K562 (cell line): ENCODE measurements around the gene CEP350. TPM values are rescaled to one million over a fixed set of nuclear protein-coding genes. Genes with fewer than 3 reads are reported as not detected.
"Not testable (repeated sequence)": the region's sequence is repeated elsewhere in the genome, so short reads cannot be mapped to it uniquely, and the experiment has no call there.

Experiments used
- ATAC-seq: fragments of 200-7000 bp; cut with Tn5 transposase; 3 replicates; pipeline ENCODE4 v1.9.1; 2020; ENCODE audit warnings: moderate library complexity
- BruUV-seq: library from RNA; stranded (reverse); fragments of 400-500 nt; replicated peaks from 2 replicates; lab custom pipeline; 2021; lab: Mats Ljungman, UMichigan
- CTCF ChIA-PET: fragments of 300-600 bp; formaldehyde crosslinking; extraction: SDS; loops from one replicate; lab custom pipeline; 2021; ENCODE audit warnings: low intra/inter-chr PET ratio; lab: Yijun Ruan, JAX
- POLR2A ChIA-PET: fragments of 300-600, 350-650 bp; sonication (Branson Sonifier 250); formaldehyde crosslinking; extraction: SDS; loops from one replicate; lab custom pipeline; 2021; ENCODE audit warnings: antibody characterized with exemption, inconsistent platforms; lab: Yijun Ruan, JAX
- DNase-seq, 4 experiments: peaks; one replicate each; pipeline versions ENCODE4 v3.0.0 to v3.0.0-alpha.2; 2011 to 2018; ENCODE audit warnings: low spot score in 3 of 4, mixed read lengths in 3 of 4; ENCODE audit errors: extremely low read depth in 1 of 4
- FAIRE-seq: peaks from 2 replicates; lab custom pipeline; 2011; peaks lifted over from hg19 to GRCh38; lab: Jason Lieb, UNC
- H2AFZ ChIP-seq: 2 replicates; pipeline ENCODE4 v1.6.0; 2011; ENCODE audit warnings: low read depth, low read length, control low read depth, inconsistent platforms
- H3K27ac ChIP-seq: fragments of 200-600 bp; 3 replicates; pipeline ENCODE4 v1.8.0; 2011; ENCODE audit warnings: low read depth, mild to moderate bottlenecking, control low read depth, inconsistent platforms, low read length, moderate library complexity, mixed read lengths; ENCODE audit errors: extremely low read depth
- H3K27me3 ChIP-seq, 2 experiments: fragments of 300-600 bp in 1 of 2; 2 replicates in 1 of 2; 3 replicates in 1 of 2; pipeline versions ENCODE4 v1.6.0 to v1.8.0; 2011; ENCODE audit warnings: inconsistent platforms in 2 of 2, low read length in 2 of 2, mild to moderate bottlenecking in 1 of 2, mixed read lengths in 1 of 2, moderate library complexity in 1 of 2; ENCODE audit not compliant: control insufficient read depth in 2 of 2, insufficient read depth in 2 of 2
- H3K36me3 ChIP-seq: fragments of 300-600 bp; 3 replicates; pipeline ENCODE4 v1.8.0; 2011; ENCODE audit warnings: mild to moderate bottlenecking, low read length, inconsistent platforms; ENCODE audit not compliant: control insufficient read depth, insufficient read depth
- H3K4me1 ChIP-seq, 2 experiments: fragments of 200-600 bp in 1 of 2; replicated peaks in 1 of 2; 2 replicates in 1 of 2; 3 replicates in 1 of 2; pipeline versions ENCODE4 v1.5.1 to v1.8.0; 2011; ENCODE audit warnings: inconsistent platforms in 2 of 2, low read length in 2 of 2, mild to moderate bottlenecking in 1 of 2, mixed read lengths in 1 of 2, moderate library complexity in 1 of 2; ENCODE audit not compliant: control insufficient read depth in 2 of 2, insufficient read depth in 2 of 2
- H3K4me2 ChIP-seq: 2 replicates; pipeline ENCODE4 v1.6.1; 2011; ENCODE audit warnings: low read length, control low read depth, inconsistent platforms, mixed read lengths; ENCODE audit not compliant: insufficient read depth
- H3K4me3 ChIP-seq: fragments of 200-600 bp; sonication (generic), shearing (Covaris generic); 2 replicates; pipeline ENCODE4 v1.5.1; 2016; ENCODE audit warnings: control low read depth, inconsistent platforms
- H3K79me2 ChIP-seq: fragments of 200-600 bp; 3 replicates; pipeline ENCODE4 v1.8.0; 2011; ENCODE audit warnings: low read length, inconsistent platforms; ENCODE audit not compliant: control insufficient read depth, insufficient read depth
- H3K9ac ChIP-seq, 2 experiments: 2 replicates each; pipeline versions ENCODE4 v1.6.0 to v1.6.1; 2011; ENCODE audit warnings: low read depth in 2 of 2, low read length in 2 of 2, control low read depth in 1 of 2, inconsistent platforms in 1 of 2, mild to moderate bottlenecking in 1 of 2, mixed read lengths in 1 of 2; ENCODE audit not compliant: insufficient read depth in 1 of 2
- H3K9me1 ChIP-seq: one replicate; pipeline ENCODE4 v1.6.0; 2011; ENCODE audit warnings: inconsistent platforms, mild to moderate bottlenecking, low read length, moderate library complexity; ENCODE audit not compliant: control insufficient read depth, insufficient read depth
- H3K9me3 ChIP-seq: replicated peaks from 2 replicates; pipeline ENCODE4 v1.5.1; 2011; ENCODE audit warnings: low read depth, low read length, inconsistent platforms; ENCODE audit not compliant: control insufficient read depth, insufficient read depth
- H4K20me1 ChIP-seq: replicated peaks from 2 replicates; pipeline ENCODE4 v1.6.1; 2011; ENCODE audit warnings: low read length, inconsistent platforms, mixed read lengths; ENCODE audit not compliant: control insufficient read depth, insufficient read depth
- BCOR ChIP-seq: fragments of 450-650 bp; IDR thresholded peaks from 2 replicates; pipeline ENCODE4 v1.6.1; 2016
- ELF1 ChIP-seq: fragments of 200-800 bp; sonication (Bioruptor generic); IDR thresholded peaks from 2 replicates; pipeline ENCODE4 v1.6.1; 2016; ENCODE audit warnings: missing genetic modification characterization, missing compliant biosample characterization
- FOXP1 ChIP-seq: sonication (generic); formaldehyde crosslinking; IDR thresholded peaks from 2 replicates; pipeline ENCODE4 v1.8.0; 2022; ENCODE audit warnings: mild to moderate bottlenecking, missing genetic modification reagents
- HDAC1 ChIP-seq, 2 experiments: fragments of 450-650 bp; IDR thresholded peaks; 2 replicates each; pipeline ENCODE4 v1.6.1; 2016 to 2017; ENCODE audit warnings: inconsistent platforms in 1 of 2, mild to moderate bottlenecking in 1 of 2, moderate library complexity in 1 of 2
- HMGN3 ChIP-seq: IDR thresholded peaks from 2 replicates; pipeline ENCODE4 v1.6.1; 2011; ENCODE audit warnings: borderline replicate concordance, low read depth, mild to moderate bottlenecking, mixed read lengths, low read length; ENCODE audit not compliant: insufficient read length; ENCODE audit errors: extremely low read depth
- LARP7 ChIP-seq: fragments of 450-650 bp; IDR thresholded peaks from 2 replicates; pipeline ENCODE4 v1.6.1; 2016
- MTF1 ChIP-seq: fragments of 250-450 bp; sonication (Bioruptor Pico); IDR thresholded peaks from 2 replicates; pipeline ENCODE4 v1.9.0; 2021; ENCODE audit warnings: moderate library complexity, mild to moderate bottlenecking, inconsistent platforms, borderline replicate concordance
- RBM25 ChIP-seq: fragments of 200-400 bp; formaldehyde crosslinking; IDR thresholded peaks from 2 replicates; pipeline ENCODE4 v1.6.1; 2018; ENCODE audit warnings: low read length, low read depth, moderate library complexity; ENCODE audit not compliant: severe bottlenecking
- SMARCA5 ChIP-seq: fragments of 450-650 bp; IDR thresholded peaks from 2 replicates; pipeline ENCODE4 v1.6.1; 2016
- TSHZ1 ChIP-seq: fragments of 250-450 bp; sonication (Bioruptor Pico); IDR thresholded peaks from 2 replicates; pipeline ENCODE4 v1.4.0; 2020; ENCODE audit warnings: mild to moderate bottlenecking, moderate library complexity
- ZBTB5 ChIP-seq: fragments of 450-650 bp; IDR thresholded peaks from 2 replicates; pipeline ENCODE4 v1.6.1; 2017; ENCODE audit warnings: antibody characterized with exemption
- ZNF146 ChIP-seq: IDR thresholded peaks from one replicate; pipeline ENCODE4 v1.6.1; 2018; ENCODE audit warnings: missing compliant biosample characterization; ENCODE audit not compliant: unreplicated experiment
- WGBS: fragments of 100-300 bp; shearing (Covaris generic); methylation state at CpG from one replicate; pipeline ENCODE4 v1.1.6; 2016; ENCODE audit warnings: low coverage, mixed read lengths; ENCODE audit not compliant: insufficient coverage; ENCODE audit errors: missing lambda C conversion rate; 5-methylcytosine and 5-hydroxymethylcytosine counted together
- in situ Hi-C: fragments of 300-500 bp; cut with MboI; formaldehyde crosslinking; loops from 4 replicates; pipeline ENCODE4 v1.15.0; 2018; ENCODE audit warnings: inconsistent platforms, mixed read lengths
- intact Hi-C: fragments of 100-400 bp; cut with micrococcal nuclease; formaldehyde crosslinking; loops from 2 replicates; pipeline ENCODE4 v1.14.2; 2022
- polyA plus RNA-seq, 8 experiments: library from polyadenylated mRNA; depleted of rRNA in 4 of 8; stranded (reverse) in 5 of 8; unstranded in 3 of 8; fragments of >200 nt; fragmentation: Nextera tagmentation in 2 of 8; fragmentation: Illumina TruSeq in 1 of 8; extraction: Ambion mirVana in 2 of 8; extraction: Trizol in 1 of 8; gene quantifications; 2 replicates each; pipeline versions ENCODE4 v1.2.1 to v1.2.3, GENCODE V29; 2011 to 2014; ENCODE audit warnings: inconsistent platforms in 1 of 8, missing spikeins in 1 of 8
- total RNA-seq, 7 experiments: library from RNA; depleted of rRNA in 6 of 7; stranded (reverse); fragments of >200 nt in 6 of 7; fragmentation: Illumina TruSeq in 2 of 7; extraction: Trizol in 2 of 7; gene quantifications; 2 replicates each; pipeline versions ENCODE4 v1.2.1 to v1.2.3, GENCODE V29; 2011 to 2021; ENCODE audit warnings: low replicate concordance in 1 of 7

The CEP350 gene
- total and polyA plus RNA-seq, 9 of the 15 experiments (the other 6 are each of a cell fraction or from before 2014, with no cell fraction given): 8.3 to 64.3 (median 28.0) TPM

- BruUV-seq, H3K9me1 ChIP-seq, H3K27ac ChIP-seq, intact Hi-C loops, ATAC-seq, in situ Hi-C loops, POLR2A ChIA-PET, H3K79me2 ChIP-seq, H3K9me3 ChIP-seq, H3K4me2 ChIP-seq, H4K20me1 ChIP-seq, H3K27me3 ChIP-seq, CTCF ChIA-PET, FAIRE-seq, H3K4me3 ChIP-seq, DNase-seq, H3K4me1 ChIP-seq, H2AFZ ChIP-seq, H3K9ac ChIP-seq: not testable (repeated sequence)
- 0 out of 4 replicates have a peak, but pooled peaks of 1 of the 2 experiments have one; percentile 17 for TF ChIP-seq HDAC1 (IDR thresholded peaks at IDR 0.05)
- peak; percentile 91 for TF ChIP-seq ZNF146 (CRISPR knock-in tag)
- TF ChIP-seq RBM25: peak; percentile 47
- peak; percentile 78 for TF ChIP-seq BCOR
- TF ChIP-seq SMARCA5: 0 out of 2 replicates have a peak, but pooled peaks have one; percentile 42
- peaks cover 35% of the 10 kb centered on the region for H3K36me3 ChIP-seq
- WGBS: 100% methylated on average over 1 of the region's 1 CpG
These were observed 52.2 kb downstream of the CEP350 start for GRCh38 chr1:180006762-180007161.

GRCh38 chr1:180020017-180020416 lies 65.4 kb downstream of the CEP350 start:
- no peaks in the 10 kb centered on the region for H4K20me1 ChIP-seq
- H3K36me3 ChIP-seq: peaks cover 81% of the 10 kb centered on the region
- intact Hi-C loops: no loop called here
- no peak for TF ChIP-seq HMGN3
- no peak for TF ChIP-seq FOXP1 (CRISPR knock-in tag)
- no peak for TF ChIP-seq ZBTB5
- TF ChIP-seq MTF1: no peak
- no peak for TF ChIP-seq ELF1
- TF ChIP-seq TSHZ1 (CRISPR knock-in tag): no peak
- TF ChIP-seq LARP7: no peak

More at GRCh38 chr1:180020017-180020416, 65.4 kb downstream of the CEP350 start:
- Histone ChIP-seq H3K27me3 (no peaks in the 10 kb centered on the region), H3K4me1 (no peaks in the 10 kb centered on the region), H3K9ac (no peak overlapping the region), H3K79me2 (no peaks in the 10 kb centered on the region), H3K9me1 (no peaks in the 10 kb centered on the region), H3K4me3 (no peak overlapping the region), H3K27ac (no peak overlapping the region), H2AFZ (no peak overlapping the region), H3K4me2 (no peak overlapping the region), H3K9me3 (no peaks in the 10 kb centered on the region)
- WGBS: 88% methylated on average over 1 of the region's 1 CpG
- BruUV-seq: no TSS peak
- in situ Hi-C loops: no loop called here
- CTCF ChIA-PET: no interaction called here
- POLR2A ChIA-PET: interaction anchor here (0.7 to 1.8 kb wide), 5 partner anchors 9 to 375 kb away, joined by 3 to 6 read pairs (median 3); no protein-coding TSS in a partner anchor
- no peak for FAIRE-seq
- no peak for ATAC-seq
- DNase-seq: no peak
